ENCODE measurements around the gene BACE2.

DNA sequence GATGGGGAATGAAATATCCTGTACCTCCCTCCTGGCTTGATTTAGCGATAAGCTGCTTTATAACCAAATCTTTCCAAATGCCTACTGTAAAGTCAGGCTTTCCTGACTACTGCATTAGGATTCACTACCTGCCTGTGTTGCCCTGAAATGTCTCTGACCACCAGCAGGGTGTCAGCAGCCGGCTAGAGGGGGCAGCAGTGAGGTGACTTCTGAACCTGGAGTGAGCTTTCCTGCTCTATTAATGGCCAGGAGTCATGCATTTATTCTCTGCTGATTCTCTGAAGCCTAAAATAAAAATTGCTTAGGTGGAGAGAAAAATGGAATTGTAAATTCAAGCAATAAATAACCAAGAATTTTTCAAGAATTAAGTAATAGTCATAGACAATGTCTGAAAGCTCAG lies 2.5 kb downstream of the BACE2 start:
- TF ChIP-seq CTCF (IDR thresholded peaks at IDR 0.05) (peak in 5 of 6 experiments; percentile 15 to 73 (median 61)), POLR2A (IDR thresholded peaks at IDR 0.05) (no peak)
